Activated naive CD4-positive, alpha-beta T cell treated with anti-CD3 and anti-CD28 coated beads, Interleukin-2, amount 50 U/mL, for 16 hours (primary cell): ENCODE results near the gene SCAMP3.
A peak's percentile ranks its signal among the peaks of the same experiment; 100 is the strongest.
"Not testable (repeated sequence)": the region's sequence is repeated elsewhere in the genome, so short reads cannot be mapped to it uniquely, and the experiment has no call there.

Source experiments
- DNase-seq: peaks from one replicate; pipeline ENCODE4 v3.0.0-alpha.2; 2020

Gene SCAMP3

GRCh38 chr1:155261852-155262673, at the start of gene SCAMP3:
SCAMP3 (minus strand) TSS chr1:155262360; CDS start chr1:155262151, 209 bp downstream.
- peak; percentile 82 for DNase-seq

- no peak for DNase-seq
Measured at GRCh38 chr1:155309423-155310021, 47.4 kb upstream of the SCAMP3 start.

DNA sequence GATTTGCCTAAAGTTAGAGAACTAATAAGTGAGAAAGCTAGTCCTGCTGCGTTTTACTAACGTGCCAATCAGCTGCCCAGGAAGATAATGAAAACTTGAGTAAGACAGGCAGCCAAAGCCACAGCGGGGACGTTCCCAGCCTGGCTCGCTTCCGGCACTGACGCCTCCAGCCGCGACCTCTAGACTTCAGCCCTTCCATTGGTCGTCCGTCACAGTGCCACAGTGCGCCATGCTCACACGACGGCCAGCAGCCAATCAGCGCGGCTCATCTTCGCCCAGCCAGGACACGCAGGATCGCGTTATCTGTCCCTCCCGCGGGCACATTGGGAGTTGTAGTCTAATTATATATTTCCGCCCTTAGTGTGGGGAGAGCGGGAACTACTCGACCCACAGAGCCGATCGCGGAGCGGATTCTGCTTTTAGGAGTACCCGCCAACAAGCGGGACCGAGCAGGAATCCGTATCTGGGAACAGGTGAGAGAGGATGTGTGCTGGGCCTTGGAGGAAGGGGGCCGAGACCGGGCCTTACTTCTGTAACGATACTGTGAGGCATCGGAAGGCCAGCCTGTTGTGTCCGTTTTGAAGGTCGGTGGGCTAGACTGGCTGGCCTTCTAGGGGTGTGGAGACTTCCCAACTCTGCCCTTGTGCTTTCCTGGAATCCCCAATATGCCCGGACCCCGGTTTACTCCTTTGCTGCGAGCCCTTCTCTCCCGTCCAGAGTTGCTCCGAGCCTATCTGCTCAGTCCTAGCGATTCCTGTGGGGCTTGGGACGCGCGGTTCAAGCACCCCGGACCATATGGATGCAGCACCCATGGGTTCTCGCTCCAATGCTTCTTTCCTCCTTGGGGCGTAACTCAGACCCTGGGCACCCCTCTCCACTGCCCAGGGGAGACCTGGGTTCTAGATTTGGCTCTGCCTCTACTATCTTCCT, 46.6 kb upstream of the SCAMP3 start, which contains the start of gene FDPS:
Gene FDPS, plus strand, starts transcription at position 374 of the 930 bp plus-strand sequence. CDS start 924 bp downstream, outside the sequence.
- DNase-seq = peak; percentile 97

DNA sequence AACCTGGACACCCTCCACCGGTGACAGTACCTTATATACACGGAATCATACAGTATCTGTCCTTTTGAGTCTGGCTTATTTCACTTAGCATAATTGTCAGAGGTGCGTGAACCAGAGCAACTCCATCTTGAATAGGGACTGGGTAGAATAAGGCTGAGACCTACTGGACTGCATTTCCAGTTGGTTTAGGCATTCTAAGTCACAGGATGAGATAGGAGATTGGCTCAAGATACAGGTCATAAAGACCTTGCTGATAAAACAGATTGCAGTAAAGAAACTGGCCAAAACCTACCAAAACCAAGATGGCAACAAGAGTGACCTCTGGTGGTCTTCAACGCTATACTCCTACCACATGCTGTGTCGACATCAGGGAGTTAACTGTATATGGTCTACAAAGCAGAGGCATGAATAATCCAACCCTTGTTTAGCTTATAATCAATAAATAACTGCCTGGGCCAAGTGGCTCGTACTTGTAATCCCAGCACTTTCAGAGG, 45.1 kb upstream of the SCAMP3 start:
- DNase-seq = no peak

GRCh38 chr1:155305881-155306391, 43.8 kb upstream of the SCAMP3 start:
- DNase-seq = no peak

- no peak for DNase-seq
Measured at GRCh38 chr1:155304558-155305063, 42.5 kb upstream of the SCAMP3 start.

- no peak for DNase-seq
Measured at GRCh38 chr1:155301342-155301841, 39.2 kb upstream of the SCAMP3 start, which contains the start of gene PKLR. PKLR (minus strand) TSS chr1:155301438; CDS start chr1:155301395, 43 bp downstream.

DNA sequence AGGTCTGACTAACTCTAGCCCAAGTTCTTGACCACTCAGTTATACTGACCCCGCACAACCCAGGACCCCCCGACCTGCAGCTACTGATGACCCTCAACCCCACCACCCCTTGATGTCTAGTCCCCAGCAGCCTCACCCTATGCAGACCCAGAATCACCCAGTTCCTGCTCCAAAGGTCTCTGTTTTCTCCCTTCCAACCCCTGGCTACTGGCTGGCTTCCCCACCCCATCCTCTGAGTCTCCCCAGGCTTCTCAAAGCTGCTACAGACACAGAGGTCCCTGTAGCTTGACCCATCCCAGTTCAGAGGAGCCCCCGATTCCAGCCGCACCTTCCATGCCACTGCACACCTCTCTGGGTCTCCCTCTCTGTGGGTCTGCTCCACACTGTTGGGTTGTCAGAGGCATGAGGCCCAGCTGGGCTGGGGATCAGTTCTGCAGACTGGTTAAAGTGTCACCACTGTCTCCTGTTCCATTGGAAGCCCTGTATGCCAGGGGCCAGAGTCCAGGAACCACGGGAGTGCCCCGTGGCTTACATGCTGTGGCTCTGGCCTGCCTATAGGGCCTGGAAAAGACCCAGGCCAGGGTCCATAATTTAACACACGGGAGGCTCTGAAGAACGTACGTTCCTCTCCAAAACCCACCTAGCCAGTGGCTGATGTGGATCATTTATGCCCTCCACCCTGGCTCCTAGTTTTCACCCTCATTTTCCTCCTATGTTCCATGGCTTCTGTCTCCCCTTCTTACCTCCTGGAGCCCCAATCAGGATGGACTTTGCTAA, 38.6 kb upstream of the SCAMP3 start:
- DNase-seq = no peak

DNA sequence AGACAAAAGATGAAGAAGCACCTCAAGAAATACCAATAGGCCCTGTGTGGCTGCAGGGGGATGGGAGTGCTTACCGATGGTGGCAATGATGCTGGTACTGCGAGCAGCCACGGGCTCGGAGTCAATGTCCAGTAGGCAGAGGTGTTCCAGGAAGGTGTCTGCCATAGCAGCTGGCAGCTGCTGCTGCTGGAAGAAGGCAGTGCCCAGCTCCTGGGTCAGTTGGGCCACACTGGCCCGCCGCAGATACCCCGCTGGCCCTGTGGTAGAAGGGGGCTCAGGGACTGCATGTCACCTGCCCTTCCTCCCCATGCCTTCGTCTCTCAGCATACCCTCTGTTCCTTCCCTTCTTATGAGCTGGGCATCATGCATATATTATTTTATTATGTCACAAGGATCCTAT, 37.9 kb upstream of the SCAMP3 start:
- DNase-seq = no peak

DNA sequence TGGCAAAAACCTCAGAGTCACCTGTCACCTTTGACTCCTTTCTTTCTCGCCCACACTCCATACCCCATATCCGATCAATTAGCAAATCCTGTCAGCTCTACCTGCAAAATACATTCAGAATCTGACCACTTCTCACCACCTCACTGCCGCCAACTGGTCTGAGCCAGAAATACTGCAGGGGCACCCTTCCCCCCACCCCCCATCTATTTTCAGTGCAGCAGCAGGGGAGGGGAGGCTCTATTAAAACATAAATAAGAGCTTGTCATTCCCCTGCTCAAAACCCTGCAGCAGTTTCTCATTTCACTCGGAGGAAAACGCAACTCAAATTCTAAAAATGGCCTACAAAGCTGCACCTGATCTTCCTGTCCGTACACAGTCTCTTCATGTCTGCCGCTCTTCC, 35.2 kb upstream of the SCAMP3 start:
- DNase-seq = no peak

- DNase-seq = no peak
Measured at GRCh38 chr1:155296661-155297060, 34.5 kb upstream of the SCAMP3 start.

DNA sequence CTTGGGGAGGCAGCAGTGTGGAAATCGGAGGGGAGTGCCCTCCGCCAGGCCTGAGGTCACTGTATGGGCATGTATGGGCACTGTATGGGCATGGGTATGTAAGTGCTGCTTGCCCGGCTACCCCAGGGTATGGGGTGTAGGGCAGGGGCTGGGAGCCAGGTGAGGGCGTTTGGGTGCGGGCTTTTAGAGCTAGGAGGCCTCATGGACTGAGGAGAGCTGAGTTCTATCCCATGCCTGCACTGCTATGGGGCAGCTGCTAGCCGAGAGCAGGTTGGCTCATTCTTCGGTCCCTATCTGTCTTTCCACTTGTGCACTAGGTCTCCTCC, 33.7 kb upstream of the SCAMP3 start:
- no peak for DNase-seq

GRCh38 chr1:155295183-155295941, 33.2 kb upstream of the SCAMP3 start:
- no peak for DNase-seq

DNA sequence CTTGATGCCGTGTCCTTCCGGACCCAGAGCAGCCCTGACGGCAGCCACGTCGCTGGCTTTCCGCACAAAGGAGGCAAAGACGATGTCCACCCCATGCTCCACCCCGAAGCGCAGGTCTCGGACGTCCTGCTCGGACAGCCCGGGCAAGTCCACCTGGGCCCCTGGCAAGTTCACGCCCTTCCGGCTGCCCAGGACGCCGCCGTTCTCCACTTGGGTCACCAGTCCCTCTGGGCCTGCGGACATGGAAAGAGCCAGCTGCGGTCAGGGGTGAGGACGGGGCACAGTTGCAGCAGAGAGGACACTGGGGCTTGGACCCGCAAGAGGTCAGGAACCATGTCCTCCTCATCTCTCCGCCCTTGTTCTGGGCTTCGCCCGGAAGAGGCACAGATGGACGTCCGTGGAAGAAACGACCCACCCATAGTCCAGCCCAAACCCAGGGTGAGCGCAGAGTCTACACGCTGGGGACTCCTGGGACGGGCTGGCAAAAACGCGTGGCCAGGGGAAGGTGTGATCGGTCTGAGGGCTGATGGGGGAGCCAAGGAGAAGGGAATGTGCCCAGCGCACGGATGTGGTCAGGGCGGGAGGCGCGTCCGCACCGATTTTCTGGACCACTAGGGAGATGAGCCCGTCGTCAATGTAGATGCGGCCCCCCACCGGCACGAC, 32.5 kb upstream of the SCAMP3 start:
- DNase-seq = no peak

DNA sequence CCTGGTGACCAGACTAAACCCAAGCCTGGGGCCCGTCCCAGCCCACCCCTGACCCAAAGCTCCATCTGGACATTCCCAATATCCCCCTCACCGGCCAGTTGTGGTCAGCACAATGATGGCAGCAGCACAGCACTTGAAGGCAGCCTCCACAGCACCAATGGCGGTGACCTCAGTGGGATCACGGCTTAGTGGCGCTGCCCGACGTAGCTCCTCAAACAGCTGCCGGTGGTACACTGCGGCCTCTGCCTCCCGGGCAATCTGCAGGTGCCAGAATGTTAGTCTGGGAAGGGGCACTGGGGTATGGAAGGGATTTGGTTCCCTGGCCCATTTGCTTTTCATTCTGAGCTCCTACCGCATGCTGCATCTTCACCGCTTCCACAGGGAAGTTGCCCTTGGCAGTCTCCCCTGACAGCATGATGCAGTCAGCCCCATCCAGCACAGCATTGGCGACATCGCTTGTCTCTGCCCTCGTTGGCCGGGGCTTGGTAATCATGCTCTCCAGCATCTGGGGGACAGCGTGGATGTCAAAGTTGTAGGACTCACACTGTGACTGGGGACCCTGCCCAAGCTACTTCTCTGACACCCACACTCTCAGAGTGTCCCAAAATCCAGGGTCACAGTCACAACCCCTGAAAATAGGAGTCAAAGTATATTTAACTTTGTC, 31.1 kb upstream of the SCAMP3 start:
- DNase-seq = no peak

DNA sequence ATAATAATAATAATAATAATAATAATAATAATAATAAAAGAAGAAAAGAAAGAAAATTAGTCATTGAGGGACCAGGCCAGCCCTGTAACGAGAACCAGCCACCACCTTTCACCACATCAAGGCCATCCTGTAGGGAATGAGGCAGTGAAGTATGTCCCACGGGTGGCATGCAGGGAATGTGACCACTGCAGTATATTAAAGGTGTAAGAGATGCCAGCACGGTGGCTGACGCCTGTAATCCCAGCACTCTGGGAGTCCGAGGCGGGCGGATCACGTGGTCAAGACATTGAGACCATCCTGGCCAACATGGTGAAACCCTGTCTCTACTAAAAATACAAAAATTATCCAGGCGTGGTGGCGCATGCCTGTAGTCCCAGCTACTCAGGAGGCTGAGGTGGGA, 28.8 kb upstream of the SCAMP3 start:
- not testable (repeated sequence) for DNase-seq

DNA sequence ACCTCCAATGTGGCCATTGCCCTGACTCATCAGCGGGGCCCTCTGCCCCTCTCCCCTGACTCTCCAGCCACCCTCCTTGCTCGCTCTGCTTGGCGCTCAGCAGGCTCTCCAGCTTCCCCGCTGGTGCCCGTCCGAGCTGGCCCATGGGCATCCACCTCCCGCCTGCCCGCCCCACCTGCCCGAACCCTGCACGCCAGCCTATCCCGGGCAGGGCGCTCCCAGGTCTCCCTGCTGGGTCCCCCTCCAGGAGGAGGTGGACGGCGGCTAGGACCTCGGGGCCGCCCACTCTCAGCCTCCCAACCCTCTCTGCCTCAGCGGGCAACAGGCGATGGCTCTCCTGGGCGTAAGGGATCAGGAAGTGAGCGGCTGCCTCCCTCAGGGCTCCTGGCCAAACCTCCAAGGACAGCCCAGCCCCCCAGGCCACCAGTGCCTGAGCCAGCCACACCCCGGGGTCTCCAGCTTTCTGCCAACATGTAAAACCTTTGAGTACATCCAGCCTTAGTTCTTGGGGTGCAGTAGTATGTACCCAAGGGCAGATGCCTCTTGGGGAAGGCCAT, 25.9 kb upstream of the SCAMP3 start:
- no peak for DNase-seq

DNA sequence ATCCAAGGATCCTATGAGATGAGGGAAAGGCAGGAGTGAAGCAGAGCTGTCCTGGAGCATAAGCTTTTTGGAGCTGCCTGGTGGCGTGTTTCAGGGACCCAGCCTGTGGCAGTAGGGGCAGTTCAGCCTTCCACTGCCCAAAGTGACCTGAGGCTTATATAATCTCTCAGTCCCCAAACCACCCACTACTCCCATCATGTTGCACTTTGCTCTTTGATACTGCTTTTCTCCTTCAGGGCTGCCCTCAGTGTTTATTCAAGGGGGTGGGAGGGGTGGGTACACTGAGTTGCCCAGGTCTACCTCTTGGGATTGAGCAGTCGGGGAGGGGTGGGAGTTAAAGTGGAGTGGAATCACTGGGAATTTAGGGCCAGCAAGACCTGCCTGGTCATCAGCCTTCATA, 24.4 kb upstream of the SCAMP3 start:
- DNase-seq = no peak

DNA sequence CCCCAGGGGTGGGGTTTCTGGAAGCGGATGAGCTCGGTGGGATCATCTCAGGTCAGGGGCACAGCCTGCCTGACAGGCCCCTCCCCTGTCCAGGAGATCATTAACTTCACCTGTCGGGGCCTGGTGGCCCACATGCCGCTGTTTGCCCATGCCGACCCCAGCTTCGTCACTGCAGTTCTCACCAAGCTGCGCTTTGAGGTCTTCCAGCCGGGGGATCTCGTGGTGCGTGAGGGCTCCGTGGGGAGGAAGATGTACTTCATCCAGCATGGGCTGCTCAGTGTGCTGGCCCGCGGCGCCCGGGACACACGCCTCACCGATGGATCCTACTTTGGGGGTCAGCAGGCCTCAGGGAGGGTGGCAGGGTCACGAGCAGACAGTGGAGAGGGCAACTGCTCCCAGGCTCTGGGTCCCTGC, 23.5 kb upstream of the SCAMP3 start:
- DNase-seq = no peak
